Fibroblast of skin of right quadriceps (primary cell): Measurements from ENCODE around the gene RHBDD1.

Experiments used
- DNase-seq: peaks from one replicate; pipeline ENCODE4 v3.0.0-alpha.2; 2013

The RHBDD1 gene

DNA sequence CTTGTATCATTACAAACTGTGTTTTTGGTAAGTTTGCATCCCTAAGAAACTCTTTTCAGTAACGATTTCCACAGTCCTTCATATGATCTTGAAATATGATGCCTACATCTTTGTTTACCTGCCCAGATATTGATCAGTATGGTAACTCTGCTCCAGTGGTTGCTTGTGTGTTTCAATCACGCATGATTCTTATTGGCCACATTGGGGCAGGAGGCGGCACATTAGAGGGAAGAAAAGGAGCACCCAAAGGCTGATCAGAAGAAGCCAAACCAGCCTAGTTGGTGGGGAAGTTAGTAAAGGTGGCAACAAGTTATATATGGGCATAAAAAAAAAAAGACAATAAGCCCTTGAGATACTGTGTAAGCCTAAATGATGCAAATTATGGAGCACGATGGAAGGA, 158.9 kb downstream of the RHBDD1 start:
- no peak for DNase-seq

DNA sequence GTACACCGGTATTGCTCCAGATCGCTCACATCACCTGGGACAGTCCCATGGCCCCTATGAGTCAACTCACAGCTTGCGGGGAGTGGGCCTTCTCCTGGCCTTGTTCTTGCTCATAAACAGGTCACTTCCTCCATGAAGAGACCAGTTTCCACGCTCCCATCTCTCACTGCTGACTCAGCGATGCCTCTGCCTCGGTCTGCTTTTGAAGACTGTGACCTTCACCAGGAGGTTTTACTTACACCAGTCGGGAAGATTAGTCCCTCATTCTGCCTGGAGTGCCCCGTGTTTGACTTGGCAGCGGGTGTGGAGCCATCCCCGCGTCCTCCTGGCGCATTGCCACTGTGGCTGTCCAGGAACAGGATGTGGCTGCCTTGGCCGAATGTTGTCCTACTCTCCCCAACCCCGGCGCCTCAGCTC, 159.8 kb downstream of the RHBDD1 start:
- peak; percentile 76 for DNase-seq

DNA sequence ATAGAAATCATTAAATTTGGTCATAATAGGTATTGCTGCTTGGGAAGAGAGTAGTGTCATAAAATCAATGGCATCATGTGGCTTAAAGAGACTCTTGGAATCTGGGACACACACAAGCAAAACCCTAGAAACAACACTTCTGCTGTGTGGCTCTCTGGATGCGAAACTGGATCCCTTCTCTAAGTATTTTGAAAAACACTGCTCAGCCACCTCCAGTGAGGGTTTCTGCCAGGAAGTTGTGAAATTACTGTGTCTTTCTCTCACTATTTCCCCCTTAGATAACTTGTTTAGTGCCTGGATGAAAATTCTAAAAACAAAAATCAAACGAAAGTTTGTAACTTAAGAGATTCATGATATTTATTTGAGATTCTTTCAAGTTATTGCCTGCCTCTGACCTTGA, 163.8 kb downstream of the RHBDD1 start:
- DNase-seq, result no peak

DNA sequence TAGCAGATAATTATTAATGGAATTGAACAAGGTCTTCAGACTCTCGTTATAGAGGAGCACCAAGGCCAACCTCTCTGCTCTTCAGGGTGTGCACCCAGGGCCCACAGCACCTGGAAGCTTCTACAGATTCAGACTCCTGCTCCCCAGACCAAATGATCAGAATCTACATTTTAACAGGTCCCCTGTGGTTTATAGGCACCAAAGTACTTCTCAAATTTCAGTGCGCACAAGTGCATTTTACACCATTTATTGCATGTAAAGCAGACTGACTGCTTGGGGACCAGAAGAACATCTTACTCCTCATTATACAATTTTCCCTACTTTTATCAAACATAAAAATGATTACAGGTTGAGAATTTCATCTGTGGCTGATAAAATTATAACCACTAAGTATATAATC, 164.3 kb downstream of the RHBDD1 start:
- DNase-seq, result no peak

DNA sequence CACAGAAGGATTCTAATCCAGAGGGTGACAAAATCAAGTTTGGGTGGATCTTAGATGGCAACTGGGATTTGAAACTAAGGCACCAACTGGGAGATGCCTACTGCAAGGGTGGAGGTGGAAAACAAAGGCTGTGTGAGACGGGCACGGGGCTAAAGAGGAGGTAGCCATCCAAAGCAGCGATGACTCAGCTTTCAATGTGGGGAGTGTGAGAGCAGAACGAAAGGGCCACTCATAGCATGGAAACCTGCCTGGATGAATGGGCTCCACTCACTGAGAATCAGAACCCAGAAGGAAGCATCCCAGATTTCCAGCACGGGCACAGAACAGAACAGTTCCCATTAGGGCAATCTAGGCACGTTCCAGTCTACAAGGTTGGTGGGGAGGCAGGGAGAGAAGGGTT, 168.6 kb downstream of the RHBDD1 start:
- DNase-seq, result no peak

DNA sequence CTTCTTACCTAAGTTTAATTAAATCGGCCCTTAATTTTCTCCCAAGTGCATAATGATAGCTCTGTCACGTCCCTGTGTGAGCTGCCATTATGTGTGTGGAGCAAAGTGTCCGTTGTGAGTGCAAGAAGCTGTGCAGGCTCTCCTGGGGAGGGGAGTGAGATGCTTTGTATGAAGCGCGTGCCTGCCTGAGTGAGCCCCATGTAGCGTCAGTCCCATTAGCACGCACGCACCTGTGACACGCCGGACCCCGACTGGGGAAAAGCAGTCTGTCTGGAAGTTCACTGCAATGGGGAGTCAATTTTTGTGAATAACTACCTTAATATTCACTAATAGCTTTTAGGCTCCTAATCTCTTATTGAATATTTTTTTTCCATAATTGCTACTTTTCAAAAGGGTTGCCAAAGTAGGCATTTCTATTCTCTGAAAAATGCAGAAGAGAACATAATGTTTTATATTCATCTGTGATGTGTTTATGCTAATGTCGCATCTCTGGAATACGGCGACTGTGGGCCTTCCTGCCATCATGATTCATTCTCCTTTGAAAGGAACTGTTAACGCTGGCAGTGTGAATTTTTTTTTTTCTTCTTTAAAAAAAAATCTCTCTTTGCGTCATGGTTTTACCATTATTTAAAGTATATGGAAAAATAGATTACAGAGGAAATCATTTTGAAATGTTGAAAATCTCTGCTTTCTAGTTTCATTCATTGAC, 170.5 kb downstream of the RHBDD1 start:
- no peak for DNase-seq

DNA sequence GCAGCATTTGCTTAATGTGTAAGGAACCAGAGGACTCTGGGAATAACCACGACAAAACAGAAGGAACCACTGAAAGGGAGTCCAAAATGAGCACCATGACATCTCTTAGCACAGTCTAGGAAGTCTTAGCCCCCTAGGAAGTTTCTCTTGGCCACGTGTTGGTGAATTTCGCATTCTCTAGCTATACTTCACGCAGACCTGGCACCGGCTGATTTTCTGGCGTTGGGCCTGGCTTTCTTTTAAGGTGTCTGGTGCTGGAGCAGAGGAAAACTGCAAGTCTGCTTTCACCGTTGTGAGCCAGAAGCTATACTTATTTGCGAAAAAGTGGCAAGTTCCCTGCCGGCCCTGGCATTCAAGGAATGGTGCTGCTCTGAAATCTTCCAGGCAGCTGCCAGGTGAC, 171.3 kb downstream of the RHBDD1 start:
- no peak for DNase-seq

DNA sequence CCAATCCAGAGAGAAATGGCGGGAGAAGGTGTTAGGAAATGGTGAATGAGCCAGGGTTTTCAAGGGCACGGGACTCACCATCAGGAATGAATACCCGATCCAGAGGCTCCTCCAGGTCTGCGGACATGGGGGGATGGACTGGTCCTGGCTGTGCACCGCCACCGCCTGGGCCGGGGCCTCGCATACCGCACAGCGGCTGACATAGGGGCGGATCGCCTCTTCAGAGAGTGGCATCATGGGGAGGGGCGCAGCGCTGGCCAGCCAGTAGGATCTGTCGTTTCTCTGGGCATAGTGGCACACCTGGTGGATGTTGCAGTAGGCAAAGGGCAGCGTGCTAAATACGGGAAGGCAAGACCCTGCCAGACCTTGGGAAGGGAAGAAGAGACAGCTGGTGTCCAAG, 172.1 kb downstream of the RHBDD1 start:
- no peak for DNase-seq

DNA sequence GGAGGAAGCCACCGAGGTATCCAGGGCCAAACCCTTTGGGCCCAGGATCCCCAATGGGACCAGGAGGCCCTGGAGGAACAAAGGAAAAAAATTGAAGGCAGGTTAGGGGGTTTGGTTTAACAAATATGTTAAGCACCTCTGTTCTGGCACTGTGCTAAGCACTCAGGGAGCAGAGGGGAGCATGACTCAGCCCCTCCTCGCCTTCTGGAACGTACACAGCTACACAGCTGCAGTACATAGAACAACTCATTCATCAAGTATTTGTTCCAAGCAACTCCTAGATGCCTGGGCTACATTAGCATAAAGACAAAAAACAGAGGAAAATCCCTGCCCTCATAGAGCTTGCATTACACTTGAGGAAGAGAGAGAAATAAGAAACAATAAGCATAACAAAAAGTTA, 174.6 kb downstream of the RHBDD1 start:
- peak; percentile 4 for DNase-seq

DNA sequence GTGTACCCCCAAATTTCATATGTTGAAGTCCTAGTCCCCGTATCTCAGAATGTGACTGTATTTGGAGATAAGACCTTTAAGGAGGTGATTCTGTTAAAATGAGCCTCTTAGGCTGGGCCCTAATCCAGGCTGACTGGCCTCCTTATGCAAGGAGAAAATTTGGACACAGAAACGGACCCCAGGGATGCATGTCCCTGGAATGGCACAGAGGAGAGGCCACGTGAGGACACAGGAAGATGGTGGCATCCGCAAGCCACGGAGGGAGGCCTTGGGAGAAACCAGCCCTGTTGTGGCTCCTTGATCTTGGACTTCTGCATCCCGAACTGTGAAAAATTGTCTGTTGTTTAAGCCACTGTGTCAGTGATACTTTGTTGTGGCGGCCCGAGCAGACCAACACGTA, 177.5 kb downstream of the RHBDD1 start:
- DNase-seq, result no peak

DNA sequence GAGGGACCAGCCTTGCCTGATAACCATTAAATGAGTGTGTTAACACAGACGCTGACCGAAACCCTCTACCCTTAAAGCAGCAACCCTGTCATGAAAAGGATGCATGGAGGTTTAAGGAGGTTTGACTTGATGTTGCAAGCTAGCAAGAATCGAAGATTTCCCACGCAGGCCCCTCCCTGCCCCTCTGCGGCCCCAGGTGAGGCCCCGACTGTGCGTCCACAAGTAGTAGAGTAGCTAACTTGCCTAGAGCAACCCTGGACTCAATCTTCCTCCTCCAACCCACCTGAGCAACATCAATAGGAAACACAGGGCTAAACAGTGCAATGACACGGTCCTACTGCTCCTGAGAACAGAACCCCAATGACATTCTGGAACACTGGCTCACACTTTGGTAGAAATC, 178.0 kb downstream of the RHBDD1 start:
- DNase-seq, result no peak

DNA sequence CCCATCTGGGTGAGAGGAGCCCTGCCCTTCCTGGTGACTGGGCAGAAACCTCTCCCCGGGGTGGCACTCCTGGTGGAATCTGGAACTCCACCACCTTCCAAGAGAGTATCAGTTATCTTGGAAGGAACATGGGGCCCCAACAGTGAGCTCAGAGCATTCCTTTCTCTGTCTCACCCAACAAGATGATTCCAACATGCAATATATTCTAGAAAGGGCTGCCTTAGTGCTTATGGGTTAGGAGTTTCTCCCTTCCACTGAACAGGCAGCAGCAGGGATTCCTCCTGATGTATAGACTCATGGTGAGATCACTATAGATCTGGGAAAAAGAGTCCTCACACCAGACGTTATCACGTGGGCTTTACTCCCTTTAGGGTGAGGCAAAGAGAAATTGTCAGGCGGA, 181.0 kb downstream of the RHBDD1 start:
- no peak for DNase-seq

DNA sequence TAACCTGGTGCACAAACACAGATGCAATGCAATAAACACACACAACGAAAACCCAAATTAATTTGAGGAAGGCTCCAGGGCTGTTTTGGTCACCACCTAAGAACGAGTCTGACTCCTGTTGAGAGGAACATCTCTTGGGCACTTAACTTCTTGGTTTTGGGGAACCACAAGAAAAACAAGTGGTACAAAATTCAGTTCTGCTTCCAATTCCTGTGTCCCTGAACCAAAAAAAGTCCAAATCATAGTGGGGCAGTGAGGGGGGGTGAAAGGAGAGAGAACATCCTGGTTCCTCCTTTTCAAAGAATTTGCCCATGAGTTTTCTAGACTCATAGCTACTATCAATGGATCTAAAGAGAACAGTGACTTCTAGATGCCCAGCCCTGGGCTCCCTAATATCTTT, 184.6 kb downstream of the RHBDD1 start:
- no peak for DNase-seq

DNA sequence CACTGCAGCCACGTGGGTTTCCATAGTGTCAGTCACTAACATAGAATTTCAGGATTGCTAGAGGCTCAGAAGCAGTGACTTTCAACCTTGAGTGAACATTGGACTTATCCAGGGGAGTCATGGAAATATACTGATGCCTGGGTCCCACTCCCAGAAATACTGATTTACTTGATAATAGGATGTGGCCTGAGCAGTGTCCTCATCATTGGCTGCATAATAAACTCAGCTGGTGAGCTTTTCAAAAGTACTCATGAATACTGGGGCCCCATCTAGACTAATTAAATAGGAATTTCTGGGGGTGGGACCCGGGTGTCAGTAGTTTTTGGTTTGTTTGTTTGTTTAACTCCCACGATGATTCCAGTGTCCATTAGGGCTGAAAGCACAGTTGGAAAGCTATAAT, 186.8 kb downstream of the RHBDD1 start:
- DNase-seq, result no peak

DNA sequence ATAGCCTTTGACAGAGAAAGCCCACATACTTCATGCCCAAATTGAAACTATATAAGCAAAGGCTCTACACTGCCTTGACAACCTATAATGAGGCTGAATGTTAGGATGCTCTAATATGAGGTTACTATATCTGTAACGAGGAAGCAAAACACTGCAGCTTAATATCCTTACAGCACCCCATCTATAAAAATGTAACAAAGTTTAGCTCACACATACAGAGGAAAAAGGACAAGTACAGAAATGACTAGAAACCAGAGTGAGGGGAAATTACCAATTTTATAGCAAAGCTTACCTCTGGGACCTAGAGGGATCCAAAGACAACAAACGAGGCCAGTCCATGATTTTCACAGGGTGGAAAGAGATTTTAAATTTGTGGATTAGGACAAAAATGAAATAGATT, 189.7 kb downstream of the RHBDD1 start:
- no peak for DNase-seq

DNA sequence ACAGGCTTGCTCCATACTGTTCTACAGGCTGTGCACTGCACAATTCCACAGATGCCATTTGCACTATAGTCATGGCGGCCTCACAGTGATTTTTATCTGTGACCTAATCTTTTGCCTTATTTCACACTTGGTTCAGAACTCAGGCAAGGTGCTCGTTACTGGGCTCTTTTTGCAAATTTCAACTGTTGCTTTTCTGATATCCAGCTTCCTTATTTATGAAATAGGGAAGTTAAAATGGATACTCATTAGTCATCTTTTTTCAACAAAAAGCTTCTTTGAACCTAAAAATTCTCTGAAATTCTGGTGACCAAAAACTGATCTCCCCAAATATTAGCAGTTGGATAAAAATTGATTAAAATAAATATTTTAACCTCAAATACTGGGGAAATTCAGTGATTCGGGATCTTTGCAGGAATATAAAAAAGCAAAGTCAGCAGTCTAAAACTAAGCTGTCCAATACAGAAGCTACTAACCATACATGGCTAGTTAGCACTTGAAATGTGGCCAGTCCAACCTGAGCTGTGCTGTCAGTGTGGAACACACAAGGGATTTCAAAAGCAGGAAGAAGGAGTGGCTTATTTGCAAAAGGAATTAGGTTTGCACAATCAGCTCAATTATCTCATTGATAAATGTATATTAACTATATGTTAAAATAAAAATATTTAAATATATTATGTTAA, 193.7 kb downstream of the RHBDD1 start:
- DNase-seq, result no peak

DNA sequence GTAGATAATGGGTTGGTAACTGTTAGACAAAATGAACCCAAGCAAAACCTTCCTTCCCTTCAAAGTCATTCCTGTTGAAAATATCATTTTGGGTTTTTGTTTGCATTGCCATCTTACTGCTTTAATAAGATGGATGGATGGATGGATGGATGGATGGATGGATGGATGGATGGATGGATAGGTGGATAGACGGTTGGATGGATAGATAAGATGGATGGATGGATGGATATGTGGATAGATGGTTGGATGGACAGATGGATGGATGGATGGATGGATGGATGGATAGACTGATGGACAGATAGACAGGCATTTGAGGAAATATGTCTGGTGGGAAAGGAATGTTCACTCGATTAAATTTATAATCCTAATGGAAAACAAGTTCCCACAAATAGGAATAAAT, 194.9 kb downstream of the RHBDD1 start:
- no peak for DNase-seq

DNA sequence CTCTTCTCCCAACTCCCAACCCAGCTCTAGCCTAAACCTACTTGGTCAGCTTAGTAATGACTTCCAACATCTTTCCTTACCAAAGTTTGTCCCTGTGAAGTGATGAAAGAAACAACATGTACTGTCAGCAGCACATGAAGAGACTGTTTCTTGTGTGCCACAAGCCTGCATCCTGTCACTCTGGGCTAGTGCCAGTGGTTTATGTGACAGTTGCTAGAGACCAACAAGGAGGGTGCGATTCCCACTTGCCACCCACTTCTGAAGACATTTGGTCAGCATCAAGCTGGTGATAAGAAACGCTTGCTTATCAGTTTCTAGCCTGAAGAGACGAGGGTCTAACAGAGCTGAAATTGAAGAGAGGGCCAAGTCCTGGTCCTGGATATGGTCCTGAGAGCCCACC, 195.5 kb downstream of the RHBDD1 start:
- DNase-seq, result no peak

DNA sequence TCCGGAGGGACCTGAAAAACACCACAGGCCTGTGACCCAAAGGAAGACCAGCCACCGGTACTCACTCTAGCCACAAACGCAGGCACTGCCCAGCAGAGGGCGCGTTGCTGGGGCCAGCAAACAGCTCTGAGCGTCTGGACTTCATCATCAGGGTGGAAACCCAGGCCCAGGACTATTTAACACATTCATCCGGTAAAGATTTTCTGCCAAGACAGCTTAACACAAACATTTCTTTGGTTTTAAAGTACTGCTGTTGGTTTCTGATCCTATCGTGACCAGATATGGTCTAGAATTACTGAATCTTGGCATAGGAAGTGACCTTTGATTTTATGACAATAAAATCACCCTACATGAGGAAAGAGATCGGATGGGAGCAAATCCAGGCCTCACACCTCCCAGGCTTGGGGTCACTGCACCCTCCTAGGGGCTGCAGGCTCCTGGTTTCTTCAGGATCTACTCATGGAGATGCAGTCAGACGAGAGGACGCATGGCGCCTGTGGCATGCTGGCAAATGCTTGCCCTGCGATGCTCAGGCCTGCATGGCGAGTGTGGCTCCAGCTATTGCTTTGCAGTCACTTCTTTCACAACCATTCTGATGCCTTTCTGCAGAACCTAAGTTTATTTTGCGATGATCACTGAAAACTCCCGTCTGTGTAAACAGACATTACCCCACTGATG, 197.8 kb downstream of the RHBDD1 start:
- DNase-seq, result peak; percentile 17

DNA sequence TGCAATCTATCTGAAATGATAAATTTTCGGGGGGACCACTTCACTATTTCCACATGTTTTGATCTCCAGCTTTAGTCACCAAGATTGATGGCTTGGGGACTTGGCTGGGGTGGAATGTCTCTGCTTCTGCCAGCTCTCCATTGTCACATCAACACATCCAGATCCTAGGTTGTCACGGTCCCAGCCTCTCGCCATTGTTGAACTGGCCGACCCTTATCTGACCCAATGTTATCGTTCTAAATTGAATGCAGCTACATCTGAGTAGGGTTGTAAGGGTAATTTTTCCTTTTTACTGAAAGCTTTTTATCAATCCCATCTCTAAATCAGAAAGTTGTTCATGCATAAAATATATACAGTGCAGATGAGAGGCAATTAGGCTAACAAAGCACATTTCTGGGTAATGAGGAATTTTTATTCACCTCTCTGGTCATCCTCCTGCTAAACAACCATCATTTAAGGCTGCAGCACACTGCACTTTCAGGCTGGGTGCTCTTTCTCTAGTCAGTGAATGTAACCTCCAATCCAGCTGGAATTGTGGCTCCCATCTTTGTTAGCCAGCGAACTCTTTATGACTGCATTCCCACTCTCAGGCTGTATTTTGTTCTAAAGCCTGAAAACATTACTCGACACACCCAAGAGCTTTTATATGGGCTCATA, 200.0 kb downstream of the RHBDD1 start:
- DNase-seq, result no peak

DNA sequence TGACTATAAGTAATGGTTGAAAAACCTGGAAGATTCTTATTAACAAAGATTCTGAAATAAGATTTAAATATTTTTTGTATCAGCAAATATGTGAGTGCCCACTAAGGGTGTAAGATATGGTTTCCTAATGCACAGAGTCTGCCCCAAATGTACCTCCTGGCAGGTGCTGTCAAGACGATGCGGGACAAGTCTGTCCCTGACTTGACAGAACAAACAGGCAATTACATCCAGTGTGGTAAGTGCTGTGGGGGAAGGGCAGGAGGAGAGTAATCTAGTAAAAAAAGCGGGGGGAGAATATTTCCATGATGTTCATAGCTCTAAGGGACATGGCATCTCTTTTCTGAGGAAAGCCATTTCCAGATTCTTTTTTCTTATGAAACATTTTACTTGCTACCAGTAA, 200.7 kb downstream of the RHBDD1 start:
- DNase-seq, result no peak

DNA sequence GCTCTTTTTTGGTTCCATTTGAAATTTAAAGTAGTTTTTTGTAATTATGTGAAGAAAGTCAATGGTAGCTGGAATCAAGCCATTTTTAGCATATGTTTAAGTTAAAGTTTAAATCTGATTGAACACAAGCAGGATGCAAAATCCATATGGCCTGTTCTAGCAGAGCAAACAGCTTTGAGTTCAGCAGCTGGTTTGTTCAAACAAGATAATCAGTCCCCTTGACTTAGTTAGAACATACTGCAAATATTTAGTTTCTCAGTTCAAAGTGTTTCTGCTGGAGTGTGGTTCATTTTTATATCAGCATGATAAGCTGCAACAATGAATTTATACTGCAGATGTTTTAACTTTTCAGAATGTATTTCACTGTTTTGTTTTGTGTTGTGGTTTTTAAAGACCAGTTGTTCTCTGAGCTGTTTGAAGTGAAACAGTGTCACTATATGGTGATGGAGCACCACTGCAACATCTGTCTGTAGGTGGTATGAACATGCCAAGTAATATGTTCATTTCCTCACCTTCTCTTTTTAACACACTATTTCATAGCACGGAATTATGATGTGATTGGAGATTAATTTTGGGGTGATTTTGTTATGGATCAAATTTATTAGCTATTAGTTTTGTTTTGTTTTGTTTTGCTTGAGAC, 202.8 kb downstream of the RHBDD1 start:
- DNase-seq, result no peak

DNA sequence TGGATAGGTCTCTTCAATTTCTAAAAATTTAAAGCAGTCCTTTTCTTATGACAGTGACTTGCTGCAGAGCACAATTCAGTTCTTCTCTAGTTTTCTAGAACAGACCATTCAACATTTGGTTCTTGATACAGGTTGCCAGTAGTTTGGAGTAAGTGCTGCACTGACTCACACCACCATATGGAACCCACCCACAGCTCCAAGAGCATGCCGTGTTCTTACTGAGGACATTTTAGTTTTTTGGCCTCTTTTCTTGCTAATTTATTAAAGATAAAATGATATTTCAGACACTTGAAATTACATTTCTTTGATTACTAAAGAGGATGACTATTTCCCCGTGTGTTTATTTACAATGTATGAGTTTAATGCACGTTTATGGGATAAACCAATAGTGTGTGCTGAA, 208.1 kb downstream of the RHBDD1 start:
- no peak for DNase-seq
